Panc1 (cell line): ENCODE data around the gene ARL13B.
A peak's percentile ranks its signal among the peaks of the same experiment; 100 is the strongest.

ENCODE experiments used
- POLR2AphosphoS5 ChIP-seq: IDR thresholded peaks from 2 replicates; pipeline ENCODE4 v1.6.1; 2012; ENCODE audit warnings: mild to moderate bottlenecking, low read depth, low read length, moderate library complexity
- TF ChIP-seq, protein P1 (sequence below): fragments of 450-650 bp; IDR thresholded peaks from 2 replicates; pipeline ENCODE4 v1.5.1; 2017; ENCODE audit warnings: mild to moderate bottlenecking

DNA sequence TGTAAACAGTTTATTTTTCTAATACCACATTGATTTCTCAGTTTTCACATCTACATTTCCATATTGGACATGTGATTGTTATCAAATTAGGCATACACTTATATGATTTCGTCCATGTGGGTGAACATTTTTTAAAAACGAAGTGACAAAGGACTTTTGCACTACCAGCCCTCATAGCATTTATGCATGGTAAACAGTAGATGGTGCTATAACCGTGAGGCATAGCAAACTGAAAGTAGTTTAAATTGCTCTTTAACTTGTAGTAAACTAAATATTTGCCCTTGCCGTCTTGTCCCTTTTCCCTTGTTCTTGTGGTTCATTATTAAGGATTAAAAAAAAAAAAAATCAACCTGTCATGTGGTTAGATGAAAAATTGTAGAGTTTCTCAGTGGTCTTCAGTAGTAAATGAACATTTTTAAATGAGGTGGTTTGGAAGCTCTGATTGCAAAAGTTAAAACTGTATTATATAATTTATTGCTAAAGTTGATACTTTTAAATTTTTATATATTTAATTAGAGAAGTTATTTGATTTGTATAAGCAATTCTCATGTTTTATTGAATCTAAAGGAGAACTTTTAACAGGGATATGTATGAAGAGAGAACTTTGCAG is 24.5 kb downstream of the ARL13B start:
- TF ChIP-seq, protein P1, sequence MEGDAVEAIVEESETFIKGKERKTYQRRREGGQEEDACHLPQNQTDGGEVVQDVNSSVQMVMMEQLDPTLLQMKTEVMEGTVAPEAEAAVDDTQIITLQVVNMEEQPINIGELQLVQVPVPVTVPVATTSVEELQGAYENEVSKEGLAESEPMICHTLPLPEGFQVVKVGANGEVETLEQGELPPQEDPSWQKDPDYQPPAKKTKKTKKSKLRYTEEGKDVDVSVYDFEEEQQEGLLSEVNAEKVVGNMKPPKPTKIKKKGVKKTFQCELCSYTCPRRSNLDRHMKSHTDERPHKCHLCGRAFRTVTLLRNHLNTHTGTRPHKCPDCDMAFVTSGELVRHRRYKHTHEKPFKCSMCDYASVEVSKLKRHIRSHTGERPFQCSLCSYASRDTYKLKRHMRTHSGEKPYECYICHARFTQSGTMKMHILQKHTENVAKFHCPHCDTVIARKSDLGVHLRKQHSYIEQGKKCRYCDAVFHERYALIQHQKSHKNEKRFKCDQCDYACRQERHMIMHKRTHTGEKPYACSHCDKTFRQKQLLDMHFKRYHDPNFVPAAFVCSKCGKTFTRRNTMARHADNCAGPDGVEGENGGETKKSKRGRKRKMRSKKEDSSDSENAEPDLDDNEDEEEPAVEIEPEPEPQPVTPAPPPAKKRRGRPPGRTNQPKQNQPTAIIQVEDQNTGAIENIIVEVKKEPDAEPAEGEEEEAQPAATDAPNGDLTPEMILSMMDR, result peak; percentile 88; the same call in 1 of the 2 replicates
- TF ChIP-seq POLR2AphosphoS5, result no peak
